HG02884 (cell line): Measurements from ENCODE around the gene CDON.
A peak's percentile ranks its signal among the peaks of the same experiment; 100 is the strongest.
"Not testable (repeated sequence)": the region's sequence is repeated elsewhere in the genome, so short reads cannot be mapped to it uniquely, and the experiment has no call there.

Experiments
- ATAC-seq: cut with Tn5 transposase; IDR thresholded peaks from one replicate; pipeline ENCODE4 v1.9.1; 2021; ENCODE audit warnings: mild to moderate bottlenecking, moderate library complexity; ENCODE audit not compliant: unreplicated experiment

The CDON gene

GRCh38 chr11:125995313-125995712, 67.4 kb downstream of the CDON start:
- ATAC-seq = peak; percentile 98

GRCh38 chr11:125994509-125994908, 68.2 kb downstream of the CDON start:
- no peak for ATAC-seq

- no peak for ATAC-seq
Measured at GRCh38 chr11:125992893-125993292, 69.8 kb downstream of the CDON start.

- no peak for ATAC-seq
Measured at GRCh38 chr11:125990244-125990643, 72.4 kb downstream of the CDON start.

GRCh38 chr11:125987066-125987641, 75.5 kb downstream of the CDON start:
- no peak for ATAC-seq

GRCh38 chr11:125985956-125986355, 76.7 kb downstream of the CDON start:
- not testable (repeated sequence) for ATAC-seq

GRCh38 chr11:125982348-125982730, 80.3 kb downstream of the CDON start:
- ATAC-seq = no peak

GRCh38 chr11:125980436-125980835, 82.2 kb downstream of the CDON start:
- ATAC-seq = no peak

GRCh38 chr11:125979511-125979910, 83.2 kb downstream of the CDON start:
- ATAC-seq = no peak

GRCh38 chr11:125978778-125979407, 83.8 kb downstream of the CDON start:
- no peak for ATAC-seq

GRCh38 chr11:125978181-125978716, 84.4 kb downstream of the CDON start:
- no peak for ATAC-seq

- ATAC-seq = no peak
Measured at GRCh38 chr11:125977333-125977732, 85.3 kb downstream of the CDON start.

GRCh38 chr11:125976156-125976555, 86.5 kb downstream of the CDON start:
- ATAC-seq = no peak

- ATAC-seq = no peak
Measured at GRCh38 chr11:125975634-125976033, 87.0 kb downstream of the CDON start.

- no peak for ATAC-seq
Measured at GRCh38 chr11:125974284-125974683, 88.4 kb downstream of the CDON start.

GRCh38 chr11:125971618-125972017, 91.0 kb downstream of the CDON start:
- no peak for ATAC-seq

GRCh38 chr11:125968354-125968753, 94.3 kb downstream of the CDON start:
- ATAC-seq = no peak

GRCh38 chr11:125967515-125967914, 95.2 kb downstream of the CDON start:
- no peak for ATAC-seq

GRCh38 chr11:125960771-125961170, 101.9 kb downstream of the CDON start:
- no peak for ATAC-seq

- ATAC-seq = no peak
Measured at GRCh38 chr11:125959931-125960330, 102.7 kb downstream of the CDON start.

- no peak for ATAC-seq
Measured at GRCh38 chr11:125959511-125959910, 103.2 kb downstream of the CDON start.

- ATAC-seq = no peak
Measured at GRCh38 chr11:125958872-125959400, 103.7 kb downstream of the CDON start.
